GM19099 (cell line): ENCODE data around the gene GPLD1.

ENCODE experiments used
- POLR2A ChIP-seq: IDR thresholded peaks from 3 replicates; pipeline ENCODE4 v1.6.1; 2011; ENCODE audit warnings: low read depth; ENCODE audit not compliant: insufficient read length; ENCODE audit errors: extremely low read depth

Gene GPLD1

DNA sequence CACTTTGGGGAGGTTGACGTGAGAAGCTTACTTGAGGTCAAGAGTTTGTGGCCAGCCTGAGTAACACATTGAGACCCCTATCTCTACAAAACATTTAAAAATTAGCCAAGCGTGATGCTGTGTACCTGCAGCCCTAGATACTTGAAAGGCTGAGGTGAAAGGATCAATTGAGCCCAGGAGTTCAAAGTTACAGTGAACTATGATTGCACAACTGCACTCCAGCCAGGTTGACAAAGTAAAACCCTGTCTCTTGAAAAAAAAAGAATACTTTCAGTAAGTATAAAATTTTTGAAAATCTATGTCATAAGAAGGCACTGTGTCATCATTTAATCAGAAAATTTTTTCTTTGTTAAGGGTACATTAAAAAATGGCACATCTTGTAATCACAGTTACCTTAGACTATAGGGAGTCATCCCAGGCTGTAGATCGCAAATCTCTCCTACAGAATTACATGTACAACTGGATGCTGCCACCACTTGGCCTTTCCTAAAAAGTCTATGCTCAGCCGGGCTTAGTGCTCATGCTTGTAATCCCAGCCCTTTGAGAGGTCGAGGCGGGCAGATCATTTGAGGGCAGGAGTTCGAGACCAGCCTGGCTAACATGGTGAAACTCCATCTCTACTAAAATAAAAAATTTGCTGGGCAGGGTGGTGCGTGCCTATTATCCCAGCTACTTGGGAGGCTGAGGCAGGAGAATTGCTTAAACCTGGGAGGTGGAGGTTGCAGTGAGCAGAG lies 103.7 kb downstream of the GPLD1 start:
- TF ChIP-seq POLR2A: no peak

GRCh38 chr6:24382220-24382540 lies 107.2 kb downstream of the GPLD1 start:
- no peak for TF ChIP-seq POLR2A

DNA sequence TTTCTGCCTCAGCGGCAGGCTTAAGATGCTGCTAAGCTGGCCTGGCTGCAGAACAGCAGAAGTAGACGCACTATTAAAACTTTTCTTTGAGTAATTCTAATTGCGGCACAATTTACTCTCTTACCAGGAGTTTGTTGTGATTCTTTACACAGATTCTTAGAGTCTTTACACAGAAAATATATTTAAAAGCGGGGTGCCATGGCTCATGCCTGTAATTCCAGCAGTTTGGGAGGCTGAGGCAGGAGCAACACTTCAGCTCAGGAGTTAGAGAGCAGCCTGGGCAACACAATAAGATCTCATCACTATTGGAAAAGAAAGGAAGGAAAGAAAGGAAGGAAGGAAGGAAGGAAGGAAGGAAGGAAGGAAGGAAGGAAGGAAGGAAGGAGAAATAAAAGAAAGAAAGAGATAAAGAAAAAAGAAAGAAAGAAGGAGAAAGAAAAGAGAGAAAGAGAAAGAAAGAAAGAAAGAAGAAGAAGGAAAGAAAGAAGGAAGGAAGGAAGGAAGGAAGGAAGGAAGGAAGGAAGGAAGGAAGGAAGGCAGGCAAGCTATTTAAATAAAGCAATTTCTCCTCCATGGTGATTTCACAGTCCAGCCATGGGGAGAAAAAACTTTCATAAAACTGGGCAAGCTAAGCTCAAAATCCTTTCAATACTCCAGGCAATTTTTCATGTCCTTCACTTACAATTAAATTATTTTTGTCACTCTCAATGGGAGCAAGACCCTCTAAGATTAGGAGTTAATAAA lies 107.7 kb downstream of the GPLD1 start:
- no peak for TF ChIP-seq POLR2A

DNA sequence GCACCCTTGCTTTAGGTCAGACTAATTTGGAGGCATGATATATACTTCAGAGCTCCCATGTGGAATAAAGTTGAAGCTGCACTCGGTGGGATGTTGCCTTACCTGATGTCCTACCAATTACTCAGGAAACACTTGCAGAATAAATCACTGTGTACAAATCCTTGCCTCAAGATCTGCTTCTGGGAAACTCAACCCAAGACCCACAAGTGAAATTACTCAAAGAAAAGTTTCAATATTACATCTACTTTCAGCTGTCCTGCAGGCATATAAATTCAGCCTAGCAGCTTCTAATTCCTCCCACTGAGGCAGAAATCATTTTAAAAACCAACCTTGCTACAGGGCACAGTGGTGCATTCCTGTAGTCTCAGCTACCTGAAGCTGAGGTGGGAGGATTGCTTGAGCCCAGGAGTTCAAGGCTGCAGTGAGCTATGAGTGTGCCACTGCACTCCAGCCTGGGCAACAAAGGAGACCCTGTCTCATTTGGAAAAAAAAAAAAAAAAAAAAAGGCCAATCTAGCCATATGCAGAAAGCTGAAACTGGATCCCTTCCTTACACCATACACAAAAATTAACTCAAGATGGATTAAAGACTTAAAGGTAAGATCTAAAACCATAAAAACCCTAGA lies 110.8 kb downstream of the GPLD1 start:
- no peak for TF ChIP-seq POLR2A
